ENCODE results near the gene SDF4. TPM values are rescaled to one million over a fixed set of nuclear protein-coding genes. Genes with fewer than 3 reads are reported as not detected.

The SDF4 gene
- total RNA-seq, 4 donors from 2014 or later, result 51.0 to 94.2 (median 79.4) TPM

GRCh38 chr1:1204425-1204920 lies 27.3 kb downstream of the SDF4 start:
- Histone ChIP-seq H3K4me3 (no peak overlapping the region), H3K4me1 (peaks cover 5 to 6% of the 10 kb centered on the region in 2 donors), H3K27ac (no peak overlapping the region), H3K27me3 (peaks cover 31 to 46% (median 38%) of the 10 kb centered on the region in 3 donors), H3K36me3 (no peaks in the 10 kb centered on the region), H3K9me3 (no peaks in the 10 kb centered on the region)
- DNase-seq (no peak), ATAC-seq (no peak)
- TF ChIP-seq POLR2A (IDR thresholded peaks at IDR 0.05) (no peak), CTCF (IDR thresholded peaks at IDR 0.05 in 4 of 5, conservative IDR thresholded peaks at IDR 0.05 in 1 of 5) (no peak)
- intact Hi-C loops (cut with DNase I; ENCODE audit: low total_unique reads) (loop anchor here (10.0 kb wide), 1 partner anchor 70 kb away; no protein-coding TSS in a partner anchor), in situ Hi-C loops (cut with MboI; ENCODE audit: low sequenced_read_pairs in 4 of 4) (no loop called here)

- Histone ChIP-seq H3K4me3 (no peak overlapping the region), H3K27ac (no peak overlapping the region), H3K36me3 (no peaks in the 10 kb centered on the region), H3K27me3 (peaks cover 31 to 42% (median 37%) of the 10 kb centered on the region in 3 donors), H3K9me3 (no peaks in the 10 kb centered on the region), H3K4me1 (peaks cover 5 to 6% of the 10 kb centered on the region in 2 donors)
- TF ChIP-seq CTCF (IDR thresholded peaks at IDR 0.05 in 4 of 5, conservative IDR thresholded peaks at IDR 0.05 in 1 of 5) (no peak), POLR2A (IDR thresholded peaks at IDR 0.05) (no peak)
- no peak for DNase-seq
- ATAC-seq, result no peak
- intact Hi-C loops (cut with DNase I; ENCODE audit: low total_unique reads) (loop anchor here (10.0 kb wide), 1 partner anchor 69 kb away; no protein-coding TSS in a partner anchor), in situ Hi-C loops (cut with MboI; ENCODE audit: low sequenced_read_pairs in 4 of 4) (no loop called here)
Observed at GRCh38 chr1:1203561-1204424, 28.0 kb downstream of the SDF4 start.

GRCh38 chr1:1202831-1203560 lies 28.8 kb downstream of the SDF4 start:
- Histone ChIP-seq H3K27ac (no peak overlapping the region), H3K27me3 (peaks cover 28 to 34% (median 29%) of the 10 kb centered on the region in 3 donors), H3K36me3 (no peaks in the 10 kb centered on the region), H3K4me3 (no peak overlapping the region), H3K4me1 (peaks cover 0 to 6% of the 10 kb centered on the region in 2 donors), H3K9me3 (no peaks in the 10 kb centered on the region)
- in situ Hi-C loops (cut with MboI; ENCODE audit: low sequenced_read_pairs in 4 of 4) (no loop called here), intact Hi-C loops (cut with DNase I; ENCODE audit: low total_unique reads) (loop anchor here (10.0 kb wide), 1 partner anchor 68 kb away; no protein-coding TSS in a partner anchor)
- DNase-seq, result no peak
- TF ChIP-seq CTCF (IDR thresholded peaks at IDR 0.05 in 4 of 5, conservative IDR thresholded peaks at IDR 0.05 in 1 of 5) (no peak), POLR2A (IDR thresholded peaks at IDR 0.05) (no peak)
- no peak for ATAC-seq

- Histone ChIP-seq H3K27me3 (peaks cover 13 to 15% (median 15%) of the 10 kb centered on the region in 3 donors), H3K4me1 (peaks cover 0 to 6% of the 10 kb centered on the region in 2 donors), H3K36me3 (no peaks in the 10 kb centered on the region), H3K9me3 (no peaks in the 10 kb centered on the region), H3K4me3 (peak overlapping the region in 3 of 4 donors; percentile 31 to 50 (median 35)), H3K27ac (peak overlapping the region in 1 of 4 donors; percentile 21)
- TF ChIP-seq CTCF (IDR thresholded peaks at IDR 0.05 in 4 of 5, conservative IDR thresholded peaks at IDR 0.05 in 1 of 5) (no peak), POLR2A (IDR thresholded peaks at IDR 0.05) (peak in 1 of 2 donors; percentile 9)
- intact Hi-C loops (cut with DNase I; ENCODE audit: low total_unique reads), result loop anchor here (10.0 kb wide), 1 partner anchor 66 kb away; no protein-coding TSS in a partner anchor
- in situ Hi-C loops (cut with MboI; ENCODE audit: low sequenced_read_pairs in 4 of 4), result no loop called here
- ATAC-seq, result no peak
- no peak for DNase-seq
Observed at GRCh38 chr1:1200876-1201810, 30.7 kb downstream of the SDF4 start.

Data from gastrocnemius medialis (tissue), 4 donors.